Adrenal gland (tissue), 5 donors: ENCODE data around the gene DVL1.

ENCODE experiments used
- POLR2A ChIP-seq, 2 donors: fragments of 450-650 bp; IDR thresholded peaks; one replicate each; pipeline ENCODE4 v1.6.1; 2017; ENCODE audit warnings: antibody characterized with exemption in 2 of 2, mild to moderate bottlenecking in 2 of 2, moderate library complexity in 1 of 2
- TF ChIP-seq, protein P1 (sequence below), 6 experiments: fragments of 450-650 bp in 4 of 6; fragments of 200-600 bp in 2 of 6; sonication (generic) in 1 of 6; IDR thresholded peaks; 1 replicate in 5 of 6; 2 replicates in 1 of 6; pipeline versions ENCODE4 v1.5.1 to v1.8.0; 2016 to 2021; ENCODE audit warnings: antibody characterized with exemption in 6 of 6, mild to moderate bottlenecking in 2 of 6, moderate library complexity in 1 of 6
- donor health status: DM: no; HTN: no; CAD: no.

DNA sequence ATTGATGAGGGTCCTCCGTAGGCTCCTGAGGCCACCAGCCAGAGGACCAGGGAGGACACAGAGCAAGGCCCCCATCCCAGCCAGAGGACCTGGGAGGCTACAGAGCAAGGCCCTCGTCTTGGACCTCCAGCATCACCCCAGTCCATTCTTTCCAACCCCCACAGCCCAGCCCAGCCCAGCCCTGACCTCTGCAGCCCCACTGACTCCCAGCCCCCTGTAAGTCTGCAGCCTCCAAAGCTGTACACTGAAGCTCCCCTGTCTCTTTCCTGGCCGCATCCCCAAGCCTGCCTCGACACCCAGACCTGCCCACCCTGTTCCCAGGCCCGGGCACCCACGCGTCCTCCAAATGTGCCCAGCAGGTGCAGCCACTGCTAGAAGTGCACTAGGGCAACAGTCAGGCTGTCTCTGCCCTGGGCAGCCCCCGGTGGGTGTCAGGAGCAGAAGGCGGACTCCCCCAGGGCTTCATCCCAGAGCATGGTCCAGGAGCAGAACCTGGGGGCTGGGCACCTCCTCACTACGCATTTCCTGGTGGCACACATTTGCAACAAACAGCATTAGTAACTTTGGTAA is 2.1 kb downstream of the DVL1 start:
- TF ChIP-seq, protein P1, sequence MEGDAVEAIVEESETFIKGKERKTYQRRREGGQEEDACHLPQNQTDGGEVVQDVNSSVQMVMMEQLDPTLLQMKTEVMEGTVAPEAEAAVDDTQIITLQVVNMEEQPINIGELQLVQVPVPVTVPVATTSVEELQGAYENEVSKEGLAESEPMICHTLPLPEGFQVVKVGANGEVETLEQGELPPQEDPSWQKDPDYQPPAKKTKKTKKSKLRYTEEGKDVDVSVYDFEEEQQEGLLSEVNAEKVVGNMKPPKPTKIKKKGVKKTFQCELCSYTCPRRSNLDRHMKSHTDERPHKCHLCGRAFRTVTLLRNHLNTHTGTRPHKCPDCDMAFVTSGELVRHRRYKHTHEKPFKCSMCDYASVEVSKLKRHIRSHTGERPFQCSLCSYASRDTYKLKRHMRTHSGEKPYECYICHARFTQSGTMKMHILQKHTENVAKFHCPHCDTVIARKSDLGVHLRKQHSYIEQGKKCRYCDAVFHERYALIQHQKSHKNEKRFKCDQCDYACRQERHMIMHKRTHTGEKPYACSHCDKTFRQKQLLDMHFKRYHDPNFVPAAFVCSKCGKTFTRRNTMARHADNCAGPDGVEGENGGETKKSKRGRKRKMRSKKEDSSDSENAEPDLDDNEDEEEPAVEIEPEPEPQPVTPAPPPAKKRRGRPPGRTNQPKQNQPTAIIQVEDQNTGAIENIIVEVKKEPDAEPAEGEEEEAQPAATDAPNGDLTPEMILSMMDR (IDR thresholded peaks at IDR 0.05), result no peak
- TF ChIP-seq POLR2A (IDR thresholded peaks at IDR 0.05), result no peak
